Activated CD4-positive, alpha-beta memory T cell treated with anti-CD3 and anti-CD28 coated beads for 36 hours (primary cell): ENCODE data around the gene XYLT1. TPM values are rescaled to one million over a fixed set of nuclear protein-coding genes. Genes with fewer than 3 reads are reported as not detected.

ENCODE experiments used
- CTCF ChIA-PET: fragments of 350-600 bp; sonication (Branson Sonifier 250); formaldehyde crosslinking; loops from one replicate; lab custom pipeline; 2021; ENCODE audit warnings: antibody characterized with exemption, inconsistent platforms; lab: Charles Lee
- POLR2A ChIA-PET: fragments of 350-600 bp; sonication (Branson Sonifier 250); formaldehyde crosslinking; loops from one replicate; lab custom pipeline; 2021; ENCODE audit warnings: antibody characterized with exemption; lab: Charles Lee
- DNase-seq: peaks from one replicate; pipeline ENCODE4 v3.0.0-alpha.2; 2020
- H3K27ac Mint-ChIP-seq: one replicate; pipeline ENCODE4 v1.8.0; 2021; ENCODE audit warnings: mixed read lengths
- H3K27me3 Mint-ChIP-seq: one replicate; pipeline ENCODE4 v1.8.0; 2021; ENCODE audit warnings: mixed read lengths
- H3K36me3 Mint-ChIP-seq: one replicate; pipeline ENCODE4 v1.8.0; 2021; ENCODE audit warnings: mixed read lengths
- H3K4me1 Mint-ChIP-seq: one replicate; pipeline ENCODE4 v1.8.0; 2021; ENCODE audit warnings: low read depth, mixed read lengths
- H3K4me3 Mint-ChIP-seq: one replicate; pipeline ENCODE4 v1.8.0; 2021; ENCODE audit warnings: mild to moderate bottlenecking, mixed read lengths
- H3K9me3 Mint-ChIP-seq: one replicate; pipeline ENCODE4 v1.8.0; 2021; ENCODE audit warnings: mixed read lengths
- intact Hi-C: fragments of 100-400 bp; cut with micrococcal nuclease; formaldehyde crosslinking; loops from one replicate; pipeline ENCODE4 v1.15.1; 2023
- total RNA-seq, 2 experiments: library from RNA; stranded (reverse); gene quantifications; one replicate each; pipeline ENCODE4 v1.2.3, GENCODE V29; 2021

XYLT1 gene
- total RNA-seq, 2 experiments from 2014 or later, result 6.2 to 6.8 TPM

- DNase-seq, result no peak
- H3K36me3 Mint-ChIP-seq, result no peaks in the 10 kb centered on the region
- H3K4me1 Mint-ChIP-seq, result peaks cover 44% of the 10 kb centered on the region
- no peaks in the 10 kb centered on the region for H3K9me3 Mint-ChIP-seq
- H3K27ac Mint-ChIP-seq, result no peak overlapping the region
- H3K4me3 Mint-ChIP-seq, result no peak overlapping the region
- intact Hi-C loops, result no loop called here
- no peaks in the 10 kb centered on the region for H3K27me3 Mint-ChIP-seq
- CTCF ChIA-PET, result interaction anchor here (1.0 kb wide), 1 partner anchor 192 kb away, joined by 3 read pairs; no protein-coding TSS in a partner anchor
- POLR2A ChIA-PET, result no interaction called here
These were observed 194.7 kb downstream of the XYLT1 start for GRCh38 chr16:17276010-17276530.

- CTCF ChIA-PET, result interaction anchor here (1.0 kb wide), 1 partner anchor 192 kb away, joined by 3 read pairs; no protein-coding TSS in a partner anchor
- Mint-ChIP-seq H3K9me3 (no peaks in the 10 kb centered on the region), H3K4me3 (no peak overlapping the region), H3K27me3 (no peaks in the 10 kb centered on the region), H3K36me3 (no peaks in the 10 kb centered on the region), H3K4me1 (peaks cover 44% of the 10 kb centered on the region), H3K27ac (no peak overlapping the region)
- POLR2A ChIA-PET, result no interaction called here
- DNase-seq, result peak; percentile 33
- intact Hi-C loops, result no loop called here
These were observed 195.4 kb downstream of the XYLT1 start for GRCh38 chr16:17275076-17276009.

- Mint-ChIP-seq H3K9me3 (no peaks in the 10 kb centered on the region), H3K36me3 (no peaks in the 10 kb centered on the region), H3K4me3 (no peak overlapping the region), H3K27me3 (no peaks in the 10 kb centered on the region), H3K4me1 (peaks cover 41% of the 10 kb centered on the region), H3K27ac (no peak overlapping the region)
- intact Hi-C loops, result loop anchor here (1.0 to 5.0 kb wide), 3 partner anchors 69 to 144 kb away; no protein-coding TSS in a partner anchor
- ChIA-PET CTCF (interaction anchor here (0.5 to 1.6 kb wide), 3 partner anchors 12 to 230 kb away, joined by 3 read pairs; no protein-coding TSS in a partner anchor), POLR2A (interaction anchor here (0.6 to 1.1 kb wide), 2 partner anchors 20 to 86 kb away, joined by 3 read pairs; no protein-coding TSS in a partner anchor)
- peak; percentile 66 for DNase-seq
These were observed 197.6 kb downstream of the XYLT1 start for GRCh38 chr16:17273142-17273561.

- Mint-ChIP-seq H3K9me3 (no peaks in the 10 kb centered on the region), H3K27me3 (no peaks in the 10 kb centered on the region), H3K27ac (peak overlapping the region; percentile 20), H3K36me3 (no peaks in the 10 kb centered on the region), H3K4me3 (no peak overlapping the region), H3K4me1 (peaks cover 41% of the 10 kb centered on the region)
- no peak for DNase-seq
- intact Hi-C loops, result loop anchor here (1.0 to 5.0 kb wide), 3 partner anchors 70 to 145 kb away; no protein-coding TSS in a partner anchor
- ChIA-PET POLR2A (interaction anchor here (0.6 to 1.1 kb wide), 2 partner anchors 21 to 87 kb away, joined by 3 read pairs; no protein-coding TSS in a partner anchor), CTCF (interaction anchor here (0.5 to 1.6 kb wide), 3 partner anchors 11 to 230 kb away, joined by 3 read pairs; no protein-coding TSS in a partner anchor)
These were observed 198.0 kb downstream of the XYLT1 start for GRCh38 chr16:17272716-17273115.

GRCh38 chr16:17271687-17272086 is 199.1 kb downstream of the XYLT1 start:
- DNase-seq, result no peak
- H3K4me1 Mint-ChIP-seq, result peaks cover 39% of the 10 kb centered on the region
- POLR2A ChIA-PET, result no interaction called here
- intact Hi-C loops, result loop anchor here (5.0 kb wide), 2 partner anchors 71 to 91 kb away; no protein-coding TSS in a partner anchor
- no peak overlapping the region for H3K27ac Mint-ChIP-seq
- H3K36me3 Mint-ChIP-seq, result no peaks in the 10 kb centered on the region
- H3K9me3 Mint-ChIP-seq, result no peaks in the 10 kb centered on the region
- CTCF ChIA-PET, result no interaction called here
- H3K4me3 Mint-ChIP-seq, result no peak overlapping the region
- H3K27me3 Mint-ChIP-seq, result no peaks in the 10 kb centered on the region

- Mint-ChIP-seq H3K27ac (no peak overlapping the region), H3K4me3 (no peak overlapping the region), H3K4me1 (peaks cover 32% of the 10 kb centered on the region), H3K36me3 (no peaks in the 10 kb centered on the region), H3K9me3 (no peaks in the 10 kb centered on the region), H3K27me3 (no peaks in the 10 kb centered on the region)
- intact Hi-C loops, result loop anchor here (5.0 kb wide), 2 partner anchors 72 to 92 kb away; no protein-coding TSS in a partner anchor
- ChIA-PET POLR2A (no interaction called here), CTCF (no interaction called here)
- DNase-seq, result no peak
These were observed 200.1 kb downstream of the XYLT1 start for GRCh38 chr16:17270683-17271109.

GRCh38 chr16:17270111-17270510 is 200.6 kb downstream of the XYLT1 start:
- Mint-ChIP-seq H3K27ac (no peak overlapping the region), H3K4me1 (peaks cover 26% of the 10 kb centered on the region), H3K36me3 (no peaks in the 10 kb centered on the region), H3K9me3 (no peaks in the 10 kb centered on the region), H3K27me3 (no peaks in the 10 kb centered on the region), H3K4me3 (no peak overlapping the region)
- no peak for DNase-seq
- CTCF ChIA-PET, result no interaction called here
- intact Hi-C loops, result loop anchor here (5.0 kb wide), 2 partner anchors 72 to 92 kb away; no protein-coding TSS in a partner anchor
- POLR2A ChIA-PET, result no interaction called here

- ChIA-PET CTCF (no interaction called here), POLR2A (no interaction called here)
- H3K4me1 Mint-ChIP-seq, result peaks cover 20% of the 10 kb centered on the region
- H3K27ac Mint-ChIP-seq, result no peak overlapping the region
- no peaks in the 10 kb centered on the region for H3K9me3 Mint-ChIP-seq
- H3K27me3 Mint-ChIP-seq, result no peaks in the 10 kb centered on the region
- H3K36me3 Mint-ChIP-seq, result no peaks in the 10 kb centered on the region
- intact Hi-C loops, result no loop called here
- no peak overlapping the region for H3K4me3 Mint-ChIP-seq
- DNase-seq, result no peak
These were observed 201.3 kb downstream of the XYLT1 start for GRCh38 chr16:17269439-17269838.

GRCh38 chr16:17266608-17267313 is 204.0 kb downstream of the XYLT1 start:
- ChIA-PET POLR2A (no interaction called here), CTCF (no interaction called here)
- Mint-ChIP-seq H3K9me3 (no peaks in the 10 kb centered on the region), H3K27ac (no peak overlapping the region), H3K4me3 (no peak overlapping the region), H3K4me1 (peaks cover 9% of the 10 kb centered on the region), H3K36me3 (no peaks in the 10 kb centered on the region), H3K27me3 (no peaks in the 10 kb centered on the region)
- DNase-seq, result no peak
- intact Hi-C loops, result no loop called here

- H3K27ac Mint-ChIP-seq, result no peak overlapping the region
- H3K9me3 Mint-ChIP-seq, result no peaks in the 10 kb centered on the region
- H3K36me3 Mint-ChIP-seq, result no peaks in the 10 kb centered on the region
- POLR2A ChIA-PET, result no interaction called here
- peaks cover 12% of the 10 kb centered on the region for H3K4me1 Mint-ChIP-seq
- H3K27me3 Mint-ChIP-seq, result no peaks in the 10 kb centered on the region
- intact Hi-C loops, result no loop called here
- CTCF ChIA-PET, result no interaction called here
- no peak overlapping the region for H3K4me3 Mint-ChIP-seq
- DNase-seq, result no peak
These were observed 205.6 kb downstream of the XYLT1 start for GRCh38 chr16:17265154-17265553.

- Mint-ChIP-seq H3K36me3 (peaks cover 4% of the 10 kb centered on the region), H3K27ac (no peak overlapping the region), H3K9me3 (no peaks in the 10 kb centered on the region), H3K27me3 (no peaks in the 10 kb centered on the region), H3K4me3 (no peak overlapping the region), H3K4me1 (peaks cover 12% of the 10 kb centered on the region)
- intact Hi-C loops, result no loop called here
- ChIA-PET CTCF (interaction anchor here (0.7 to 1.2 kb wide), 3 partner anchors 12 to 390 kb away, joined by 3 to 4 read pairs (median 3); no protein-coding TSS in a partner anchor), POLR2A (no interaction called here)
- peak; percentile 46 for DNase-seq
These were observed 209.4 kb downstream of the XYLT1 start for GRCh38 chr16:17261197-17261858.
